Measurements from ENCODE around the gene GRHPR.
A peak's percentile ranks its signal among the peaks of the same experiment; 100 is the strongest.

GRHPR gene

GRCh38 chr9:37415011-37415719 lies 7.3 kb upstream of the GRHPR start:
- H3K4me1 ChIP-seq (ENCODE audit: control insufficient read depth, insufficient read depth, low read length), result no peaks in the 10 kb centered on the region
- ChIA-PET CTCF (interaction anchor here (0.6 to 1.9 kb wide), 22 partner anchors 8 to 931 kb away, joined by 3 to 13 read pairs (median 3); no protein-coding TSS in a partner anchor), POLR2A (interaction anchor here (0.7 to 1.4 kb wide), 2 partner anchors 9 to 263 kb away, joined by 3 to 5 read pairs; no protein-coding TSS in a partner anchor)
- peak; percentile 54; the same call in 1 of the 2 replicates for TF ChIP-seq ZSCAN16 (tag by site-specific recombination; IDR thresholded peaks at IDR 0.05)
- TF ChIP-seq ZNF530 (tag by site-specific recombination; IDR thresholded peaks at IDR 0.05; ENCODE audit: low read depth), result no peak
- TF ChIP-seq ZNF654 (tag by site-specific recombination; IDR thresholded peaks at IDR 0.05; ENCODE audit: low read depth), result peak; percentile 77
- TF ChIP-seq ZNF600 (tag by site-specific recombination; IDR thresholded peaks at IDR 0.05), result peak; percentile 79; the same call in 1 of the 2 replicates
- 0 out of 2 replicates have a peak, but pooled peaks have one; percentile 57 for TF ChIP-seq ZSCAN30 (tag by site-specific recombination; IDR thresholded peaks at IDR 0.05)
- TF ChIP-seq ZNF664 (tag by site-specific recombination; IDR thresholded peaks at IDR 0.05), result peak; percentile 97
- 0 out of 2 replicates have a peak, but pooled peaks have one; percentile 13 for TF ChIP-seq TRIM28 (IDR thresholded peaks at IDR 0.05; ENCODE audit: borderline replicate concordance, low read length)
- TF ChIP-seq ZNF449 (tag by site-specific recombination; IDR thresholded peaks at IDR 0.05), result peak; percentile 82; the same call in 1 of the 2 replicates
- peak; percentile 61 for TF ChIP-seq CTCF (tag by site-specific recombination; IDR thresholded peaks at IDR 0.05)
- TF ChIP-seq ZNF660 (tag by site-specific recombination; IDR thresholded peaks at IDR 0.05), result 0 out of 2 replicates have a peak, but pooled peaks have one; percentile 16
- TF ChIP-seq ZNF48 (tag by site-specific recombination; IDR thresholded peaks at IDR 0.05), result no peak
- TF ChIP-seq REPIN1 (tag by site-specific recombination; IDR thresholded peaks at IDR 0.05; ENCODE audit: low read depth), result no peak
- TF ChIP-seq INSM2 (tag by site-specific recombination; IDR thresholded peaks at IDR 0.05), result no peak
- TF ChIP-seq ZNF791 (tag by site-specific recombination; IDR thresholded peaks at IDR 0.05), result no peak
- TF ChIP-seq ZNF629 (tag by site-specific recombination; IDR thresholded peaks at IDR 0.05), result peak; percentile 41; the same call in 1 of the 2 replicates
- no peak for TF ChIP-seq ZSCAN5A (tag by site-specific recombination; IDR thresholded peaks at IDR 0.05)
- peak; percentile 36; the same call in 1 of the 2 replicates for TF ChIP-seq ZBTB8A (tag by site-specific recombination; IDR thresholded peaks at IDR 0.05)
- peak; percentile 12; the same call in 1 of the 2 replicates for TF ChIP-seq HIC1 (tag by site-specific recombination; IDR thresholded peaks at IDR 0.05)
- TF ChIP-seq ZSCAN4 (tag by site-specific recombination; IDR thresholded peaks at IDR 0.05), result no peak
- TF ChIP-seq ZNF16 (tag by site-specific recombination; IDR thresholded peaks at IDR 0.05; ENCODE audit: low read depth), result no peak
- peak; percentile 97 for TF ChIP-seq ZNF24 (tag by site-specific recombination; IDR thresholded peaks at IDR 0.05)
- TF ChIP-seq ZNF692 (tag by site-specific recombination; IDR thresholded peaks at IDR 0.05), result no peak
- peak; percentile 34; the same call in 1 of the 2 replicates for TF ChIP-seq ZBTB17 (tag by site-specific recombination; IDR thresholded peaks at IDR 0.05)
- TF ChIP-seq SP7 (tag by site-specific recombination; IDR thresholded peaks at IDR 0.05), result no peak
- peak; percentile 29; the same call in 1 of the 2 replicates for TF ChIP-seq ZIC2 (tag by site-specific recombination; IDR thresholded peaks at IDR 0.05)

More at GRCh38 chr9:37415011-37415719, 7.3 kb upstream of the GRHPR start:
- no peak overlapping the region for H3K27ac ChIP-seq (ENCODE audit: extremely low read depth, low read depth, low read length)
- H3K4me3 ChIP-seq (ENCODE audit: low read depth, low read length), result no peak overlapping the region
- H3K36me3 ChIP-seq (ENCODE audit: control insufficient read depth in 2 of 2, insufficient read depth in 1 of 2, low read length in 2 of 2), result no peaks in the 10 kb centered on the region
- no peaks in the 10 kb centered on the region for H3K9me3 ChIP-seq (ENCODE audit: control insufficient read depth, insufficient read depth, low read depth, low read length)
